Measurements from ENCODE around the gene SYT7.
"Not testable (repeated sequence)": the region's sequence is repeated elsewhere in the genome, so short reads cannot be mapped to it uniquely, and the experiment has no call there.

SYT7 gene

GRCh38 chr11:61481806-61482205 is 99.1 kb downstream of the SYT7 start:
- no peak overlapping the region for H3K4me3 ChIP-seq (ENCODE audit: extremely low read depth, insufficient read depth, low read length, poor library complexity, severe bottlenecking)
- H3K36me3 ChIP-seq (ENCODE audit: control insufficient read depth, insufficient read depth, low read length), result no peaks in the 10 kb centered on the region
- H3K27ac ChIP-seq (ENCODE audit: low read depth, low read length, severe bottlenecking), result no peak overlapping the region
- H3K4me1 ChIP-seq (ENCODE audit: control insufficient read depth, insufficient read depth, low read length, poor library complexity, severe bottlenecking), result no peaks in the 10 kb centered on the region
- WGBS, 2 experiments (ENCODE audit: insufficient coverage in 2 of 2), result 81 to 84% methylated on average over 5 to 7 of the region's 10 CpGs
- H3K9me3 ChIP-seq (ENCODE audit: control insufficient read depth, low read length), result no peaks in the 10 kb centered on the region

- no peaks in the 10 kb centered on the region for H3K36me3 ChIP-seq (ENCODE audit: control insufficient read depth, insufficient read depth, low read length)
- H3K27ac ChIP-seq (ENCODE audit: low read depth, low read length, severe bottlenecking), result no peak overlapping the region
- no peaks in the 10 kb centered on the region for H3K9me3 ChIP-seq (ENCODE audit: control insufficient read depth, low read length)
- H3K4me3 ChIP-seq (ENCODE audit: extremely low read depth, insufficient read depth, low read length, poor library complexity, severe bottlenecking), result no peak overlapping the region
- WGBS, 2 experiments (ENCODE audit: insufficient coverage in 2 of 2), result 4 to 8% methylated on average over 3 to 6 of the region's 7 CpGs
- no peaks in the 10 kb centered on the region for H3K4me1 ChIP-seq (ENCODE audit: control insufficient read depth, insufficient read depth, low read length, poor library complexity, severe bottlenecking)
These were observed 99.9 kb downstream of the SYT7 start for GRCh38 chr11:61480994-61481335.

GRCh38 chr11:61480261-61480993 is 100.4 kb downstream of the SYT7 start:
- Histone ChIP-seq H3K27ac (ENCODE audit: low read depth, low read length, severe bottlenecking) (no peak overlapping the region), H3K4me3 (ENCODE audit: extremely low read depth, insufficient read depth, low read length, poor library complexity, severe bottlenecking) (no peak overlapping the region), H3K4me1 (ENCODE audit: control insufficient read depth, insufficient read depth, low read length, poor library complexity, severe bottlenecking) (no peaks in the 10 kb centered on the region), H3K36me3 (ENCODE audit: control insufficient read depth, insufficient read depth, low read length) (no peaks in the 10 kb centered on the region), H3K9me3 (ENCODE audit: control insufficient read depth, low read length) (no peaks in the 10 kb centered on the region)
- WGBS, 2 experiments (ENCODE audit: insufficient coverage in 2 of 2), result 79 to 84% methylated on average over 13 to 15 of the region's 15 CpGs

- not testable (repeated sequence) for H3K4me1 ChIP-seq (ENCODE audit: control insufficient read depth, insufficient read depth, low read length, poor library complexity, severe bottlenecking); H3K4me3 ChIP-seq (ENCODE audit: extremely low read depth, insufficient read depth, low read length, poor library complexity, severe bottlenecking); H3K36me3 ChIP-seq (ENCODE audit: control insufficient read depth, insufficient read depth, low read length); H3K9me3 ChIP-seq (ENCODE audit: control insufficient read depth, low read length); H3K27ac ChIP-seq (ENCODE audit: low read depth, low read length, severe bottlenecking)
- 91 to 99% methylated on average over 8 to 10 of the region's 11 CpGs for WGBS, 2 experiments (ENCODE audit: insufficient coverage in 2 of 2)
These were observed 101.4 kb downstream of the SYT7 start for GRCh38 chr11:61479360-61480058.

GRCh38 chr11:61477727-61478148 is 103.1 kb downstream of the SYT7 start:
- H3K27ac ChIP-seq (ENCODE audit: low read depth, low read length, severe bottlenecking), result no peak overlapping the region

GRCh38 chr11:61477126-61477525 is 103.8 kb downstream of the SYT7 start:
- Histone ChIP-seq H3K36me3 (ENCODE audit: control insufficient read depth, insufficient read depth, low read length) (peaks cover 13% of the 10 kb centered on the region), H3K9me3 (ENCODE audit: control insufficient read depth, low read length) (peaks cover 4% of the 10 kb centered on the region), H3K27ac (ENCODE audit: low read depth, low read length, severe bottlenecking) (no peak overlapping the region), H3K4me1 (ENCODE audit: control insufficient read depth, insufficient read depth, low read length, poor library complexity, severe bottlenecking) (no peaks in the 10 kb centered on the region), H3K4me3 (ENCODE audit: extremely low read depth, insufficient read depth, low read length, poor library complexity, severe bottlenecking) (no peak overlapping the region)
- whole genome bisulfite sequencing, 2 experiments (ENCODE audit: insufficient coverage in 2 of 2), result 84% methylated on average over 6 to 8 of the region's 8 CpGs

More at GRCh38 chr11:61477727-61478148, 103.1 kb downstream of the SYT7 start:
- 11 to 14% methylated on average over 13 to 17 of the region's 18 CpGs for WGBS, 2 experiments (ENCODE audit: insufficient coverage in 2 of 2)
- Histone ChIP-seq H3K9me3 (ENCODE audit: control insufficient read depth, low read length) (peaks cover 2% of the 10 kb centered on the region), H3K4me3 (ENCODE audit: extremely low read depth, insufficient read depth, low read length, poor library complexity, severe bottlenecking) (no peak overlapping the region), H3K36me3 (ENCODE audit: control insufficient read depth, insufficient read depth, low read length) (peaks cover 8% of the 10 kb centered on the region), H3K4me1 (ENCODE audit: control insufficient read depth, insufficient read depth, low read length, poor library complexity, severe bottlenecking) (no peaks in the 10 kb centered on the region)

- H3K27ac ChIP-seq (ENCODE audit: low read depth, low read length, severe bottlenecking), result no peak overlapping the region
- H3K4me1 ChIP-seq (ENCODE audit: control insufficient read depth, insufficient read depth, low read length, poor library complexity, severe bottlenecking), result no peaks in the 10 kb centered on the region
- H3K4me3 ChIP-seq (ENCODE audit: extremely low read depth, insufficient read depth, low read length, poor library complexity, severe bottlenecking), result no peak overlapping the region
- H3K36me3 ChIP-seq (ENCODE audit: control insufficient read depth, insufficient read depth, low read length), result peaks cover 16% of the 10 kb centered on the region
- 100% methylated on average over 3 of the region's 3 CpGs; no CpG with 5 or more reads in 1 of the 2 experiments for WGBS, 2 experiments (ENCODE audit: insufficient coverage in 2 of 2)
- H3K9me3 ChIP-seq (ENCODE audit: control insufficient read depth, low read length), result peaks cover 4% of the 10 kb centered on the region
These were observed 104.5 kb downstream of the SYT7 start for GRCh38 chr11:61476371-61476770.

- H3K4me3 ChIP-seq (ENCODE audit: extremely low read depth, insufficient read depth, low read length, poor library complexity, severe bottlenecking), result no peak overlapping the region
- no CpG with 5 or more reads among the region's 1 CpG for WGBS, 2 experiments (ENCODE audit: insufficient coverage in 2 of 2)
- H3K4me1 ChIP-seq (ENCODE audit: control insufficient read depth, insufficient read depth, low read length, poor library complexity, severe bottlenecking), result no peaks in the 10 kb centered on the region
- peaks cover 24% of the 10 kb centered on the region for H3K36me3 ChIP-seq (ENCODE audit: control insufficient read depth, insufficient read depth, low read length)
- peaks cover 4% of the 10 kb centered on the region for H3K9me3 ChIP-seq (ENCODE audit: control insufficient read depth, low read length)
- no peak overlapping the region for H3K27ac ChIP-seq (ENCODE audit: low read depth, low read length, severe bottlenecking)
These were observed 105.4 kb downstream of the SYT7 start for GRCh38 chr11:61475433-61475832.

- H3K4me1 ChIP-seq (ENCODE audit: control insufficient read depth, insufficient read depth, low read length, poor library complexity, severe bottlenecking), result no peaks in the 10 kb centered on the region
- 91 to 96% methylated on average over 4 to 6 of the region's 6 CpGs for WGBS, 2 experiments (ENCODE audit: insufficient coverage in 2 of 2)
- no peak overlapping the region for H3K27ac ChIP-seq (ENCODE audit: low read depth, low read length, severe bottlenecking)
- peaks cover 4% of the 10 kb centered on the region for H3K9me3 ChIP-seq (ENCODE audit: control insufficient read depth, low read length)
- H3K4me3 ChIP-seq (ENCODE audit: extremely low read depth, insufficient read depth, low read length, poor library complexity, severe bottlenecking), result no peak overlapping the region
- peaks cover 24% of the 10 kb centered on the region for H3K36me3 ChIP-seq (ENCODE audit: control insufficient read depth, insufficient read depth, low read length)
These were observed 106.7 kb downstream of the SYT7 start for GRCh38 chr11:61474013-61474643.

- WGBS, 2 experiments (ENCODE audit: insufficient coverage in 2 of 2), result 100% methylated on average over 1 to 2 of the region's 3 CpGs
- no peak overlapping the region for H3K4me3 ChIP-seq (ENCODE audit: extremely low read depth, insufficient read depth, low read length, poor library complexity, severe bottlenecking)
- H3K27ac ChIP-seq (ENCODE audit: low read depth, low read length, severe bottlenecking), result no peak overlapping the region
- H3K9me3 ChIP-seq (ENCODE audit: control insufficient read depth, low read length), result peaks cover 4% of the 10 kb centered on the region
- no peaks in the 10 kb centered on the region for H3K4me1 ChIP-seq (ENCODE audit: control insufficient read depth, insufficient read depth, low read length, poor library complexity, severe bottlenecking)
- peaks cover 24% of the 10 kb centered on the region for H3K36me3 ChIP-seq (ENCODE audit: control insufficient read depth, insufficient read depth, low read length)
These were observed 107.4 kb downstream of the SYT7 start for GRCh38 chr11:61473370-61474012.
